H1 (cell line): ENCODE measurements around the gene UBA6. TPM values are rescaled to one million over a fixed set of nuclear protein-coding genes. Genes with fewer than 3 reads are reported as not detected.

Experiments used
- CTCF ChIA-PET: fragments of 300-600 bp; sonication (Branson Sonifier 250); formaldehyde crosslinking; loops from one replicate; lab custom pipeline; 2021; ENCODE audit not compliant: partially characterized antibody; lab: Charles Lee
- POLR2A ChIA-PET: fragments of 300-600 bp; sonication (Branson Sonifier 250); formaldehyde crosslinking; loops from one replicate; lab custom pipeline; 2021; ENCODE audit warnings: inconsistent platforms; ENCODE audit not compliant: partially characterized antibody; lab: Charles Lee
- DNase-seq, 2 experiments: peaks; one replicate each; pipeline versions ENCODE4 v3.0.0 to v3.0.0-alpha.2; 2010 to 2022; ENCODE audit warnings: low spot score in 2 of 2, low read depth in 1 of 2, mixed read lengths in 1 of 2
- FAIRE-seq: peaks from 2 replicates; lab custom pipeline; 2011; peaks lifted over from hg19 to GRCh38; lab: Jason Lieb, UNC
- H2AFZ ChIP-seq: 2 replicates; pipeline ENCODE4 v1.8.1; 2012; ENCODE audit warnings: low read length, inconsistent platforms
- H2AK5ac ChIP-seq: 2 replicates; pipeline ENCODE4 v1.6.1; 2013; ENCODE audit warnings: low read depth, low read length
- H2BK120ac ChIP-seq: replicated peaks from 2 replicates; pipeline ENCODE3; 2013; ENCODE audit warnings: low read depth, low read length, inconsistent platforms
- H2BK12ac ChIP-seq: 2 replicates; pipeline ENCODE4 v1.6.1; 2013; ENCODE audit warnings: low read depth, low read length
- H2BK15ac ChIP-seq: 2 replicates; pipeline ENCODE4 v1.6.1; 2013; ENCODE audit warnings: low read length
- H2BK20ac ChIP-seq: 2 replicates; pipeline ENCODE4 v1.6.1; 2013; ENCODE audit warnings: low read length
- H2BK5ac ChIP-seq: 2 replicates; pipeline ENCODE4 v1.6.1; 2013; ENCODE audit warnings: low read depth, low read length
- H3K14ac ChIP-seq: 2 replicates; pipeline ENCODE4 v1.6.1; 2013; ENCODE audit warnings: inconsistent platforms; ENCODE audit not compliant: insufficient read length
- H3K18ac ChIP-seq: 2 replicates; pipeline ENCODE4 v1.6.1; 2013; ENCODE audit warnings: low read length; ENCODE audit errors: extremely low read depth
- H3K23ac ChIP-seq: 2 replicates; pipeline ENCODE4 v1.6.1; 2013; ENCODE audit warnings: inconsistent platforms; ENCODE audit not compliant: insufficient read length
- H3K23me2 ChIP-seq: 2 replicates; pipeline ENCODE4 v1.6.1; 2013; ENCODE audit warnings: low read depth, low read length
- H3K27ac ChIP-seq: 2 replicates; pipeline ENCODE4 v1.6.1; 2011; ENCODE audit warnings: low read depth, low read length, inconsistent platforms
- H3K27me3 ChIP-seq, 4 experiments: replicated peaks in 1 of 4; 1 replicate in 1 of 4; 2 replicates in 3 of 4; pipeline versions ENCODE4 v1.6.1 to v1.8.1; 2011 to 2013; ENCODE audit warnings: low read length in 3 of 4, mild to moderate bottlenecking in 3 of 4, inconsistent platforms in 2 of 4, mixed read lengths in 2 of 4, moderate library complexity in 1 of 4; ENCODE audit not compliant: control insufficient read depth in 3 of 4, insufficient read depth in 3 of 4; ENCODE audit errors: extremely low read depth in 1 of 4
- H3K36me3 ChIP-seq, 4 experiments: 2 replicates each; pipeline versions ENCODE4 v1.6.1 to v1.8.1; 2011 to 2013; ENCODE audit warnings: mild to moderate bottlenecking in 4 of 4, low read length in 3 of 4, moderate library complexity in 2 of 4, control low read depth in 1 of 4, inconsistent platforms in 1 of 4; ENCODE audit not compliant: insufficient read depth in 4 of 4, control insufficient read depth in 2 of 4
- H3K4ac ChIP-seq: replicated peaks from 2 replicates; pipeline ENCODE3; 2013; ENCODE audit warnings: low read length, low read depth, mixed read lengths, inconsistent platforms; ENCODE audit not compliant: insufficient read length
- H3K4me1 ChIP-seq, 4 experiments: replicated peaks in 1 of 4; 1 replicate in 1 of 4; 2 replicates in 3 of 4; pipeline versions ENCODE4 v1.6.1 to v1.8.1; 2011 to 2013; ENCODE audit warnings: low read length in 3 of 4, inconsistent platforms in 2 of 4, mixed read lengths in 1 of 4; ENCODE audit not compliant: insufficient read depth in 4 of 4, control insufficient read depth in 3 of 4
- H3K4me2 ChIP-seq, 2 experiments: 2 replicates each; pipeline versions ENCODE4 v1.6.1 to v1.8.1; 2011 to 2013; ENCODE audit warnings: low read depth in 2 of 2, low read length in 2 of 2, control low read depth in 1 of 2, inconsistent platforms in 1 of 2, mild to moderate bottlenecking in 1 of 2; ENCODE audit not compliant: insufficient read depth in 1 of 2
- H3K4me3 ChIP-seq, 4 experiments: fragments of 200-600, 300-600 bp in 1 of 4; sonication (generic), shearing (Covaris generic), sonication (Bioruptor Twin) in 1 of 4; 2 replicates each; pipeline versions ENCODE4 v1.5.1 to v1.8.1; 2011 to 2016; ENCODE audit warnings: low read length in 4 of 4, low read depth in 3 of 4, control low read depth in 2 of 4, inconsistent platforms in 2 of 4, mild to moderate bottlenecking in 2 of 4, mixed read lengths in 1 of 4, moderate library complexity in 1 of 4; ENCODE audit not compliant: insufficient read depth in 2 of 4; ENCODE audit errors: extremely low read depth in 1 of 4
- H3K56ac ChIP-seq: replicated peaks from 2 replicates; pipeline ENCODE3; 2013; ENCODE audit warnings: low read depth, mild to moderate bottlenecking, mixed read lengths, low read length, inconsistent platforms; ENCODE audit not compliant: insufficient read length
- H3K79me1 ChIP-seq: 2 replicates; pipeline ENCODE4 v1.6.1; 2013; ENCODE audit warnings: low read depth, low read length, control low read depth
- H3K79me2 ChIP-seq, 2 experiments: 2 replicates each; pipeline versions ENCODE4 v1.6.1 to v1.8.1; 2012 to 2013; ENCODE audit warnings: low read length in 2 of 2, mild to moderate bottlenecking in 2 of 2, inconsistent platforms in 1 of 2; ENCODE audit not compliant: insufficient read depth in 2 of 2, control insufficient read depth in 1 of 2
- H3K9ac ChIP-seq, 4 experiments: replicated peaks in 1 of 4; 1 replicate in 1 of 4; 2 replicates in 3 of 4; pipeline versions ENCODE4 v1.6.1 to v1.8.1; 2011 to 2013; ENCODE audit warnings: low read depth in 3 of 4, low read length in 3 of 4, control low read depth in 2 of 4, mild to moderate bottlenecking in 2 of 4, moderate library complexity in 2 of 4, inconsistent platforms in 1 of 4; ENCODE audit errors: extremely low read depth in 1 of 4
- H3K9me3 ChIP-seq, 2 experiments: 2 replicates each; pipeline versions ENCODE4 v1.6.1 to v1.8.1; 2012 to 2013; ENCODE audit warnings: mild to moderate bottlenecking in 2 of 2, moderate library complexity in 2 of 2, control low read depth in 1 of 2, inconsistent platforms in 1 of 2, low read depth in 1 of 2, low read length in 1 of 2, mixed read lengths in 1 of 2; ENCODE audit not compliant: insufficient read depth in 2 of 2
- H4K20me1 ChIP-seq, 2 experiments: replicated peaks in 1 of 2; 2 replicates each; pipeline versions ENCODE3 to v1.8.1; 2011 to 2013; ENCODE audit warnings: inconsistent platforms in 2 of 2, low read length in 2 of 2, mild to moderate bottlenecking in 1 of 2; ENCODE audit not compliant: insufficient read depth in 2 of 2, control insufficient read depth in 1 of 2
- H4K5ac ChIP-seq: 2 replicates; pipeline ENCODE4 v1.6.1; 2013; ENCODE audit warnings: low read length, low read depth, mixed read lengths, inconsistent platforms; ENCODE audit not compliant: insufficient read length
- H4K8ac ChIP-seq: 2 replicates; pipeline ENCODE4 v1.8.0; 2013; ENCODE audit warnings: mild to moderate bottlenecking, moderate library complexity, low read length, inconsistent platforms; ENCODE audit not compliant: insufficient read depth; ENCODE audit errors: extremely low read depth
- H4K91ac ChIP-seq: replicated peaks from 2 replicates; pipeline ENCODE3; 2013; ENCODE audit warnings: low read length, mixed read lengths, inconsistent platforms; ENCODE audit not compliant: insufficient read length
- ATF2 ChIP-seq: IDR thresholded peaks from 2 replicates; pipeline ENCODE4 v1.6.1; 2012; ENCODE audit warnings: low read length, inconsistent platforms
- BACH1 ChIP-seq: IDR thresholded peaks from 2 replicates; pipeline ENCODE4 v1.6.1; 2012; ENCODE audit warnings: low read length, improper control_type of control experiment
- CTCF ChIP-seq, 3 experiments: IDR thresholded peaks; 1 replicate in 2 of 3; 2 replicates in 1 of 3; pipeline versions ENCODE4 v1.5.1 to v1.6.1; 2011; ENCODE audit warnings: low read length in 3 of 3, mild to moderate bottlenecking in 3 of 3, inconsistent platforms in 2 of 3, low read depth in 1 of 3, moderate library complexity in 1 of 3; ENCODE audit not compliant: insufficient read depth in 1 of 3; ENCODE audit errors: control extremely low read depth in 1 of 3
- FOSL1 ChIP-seq: IDR thresholded peaks from 2 replicates; pipeline ENCODE4 v1.6.1; 2011; ENCODE audit warnings: mild to moderate bottlenecking, low read depth, low read length, moderate library complexity; ENCODE audit not compliant: insufficient read depth
- KDM4A ChIP-seq: IDR thresholded peaks from one replicate; pipeline ENCODE4 v1.7.1; 2012; ENCODE audit warnings: low read depth, mild to moderate bottlenecking, moderate library complexity, low read length, inconsistent platforms; ENCODE audit not compliant: severe bottlenecking
- TAF7 ChIP-seq: optimal IDR thresholded peaks from 2 replicates; pipeline ENCODE3; 2011; ENCODE audit warnings: low read depth, mild to moderate bottlenecking, inconsistent platforms, low read length, moderate library complexity, borderline replicate concordance
- TEAD4 ChIP-seq: IDR thresholded peaks from 2 replicates; pipeline ENCODE4 v1.6.1; 2012; ENCODE audit warnings: low read depth, low read length, inconsistent platforms, mixed read lengths
- USF2 ChIP-seq: IDR thresholded peaks from 2 replicates; pipeline ENCODE4 v1.6.1; 2011; ENCODE audit warnings: low read length, improper control_type of control experiment
- WGBS, 2 experiments: shearing (Covaris generic) in 1 of 2; methylation state at CpG; one replicate each; pipeline versions ENCODE4 v1.1.6 to v1.1.7; 2013 to 2015; ENCODE audit warnings: low lambda C conversion rate in 2 of 2, mixed read lengths in 2 of 2, inconsistent platforms in 1 of 2, low coverage in 1 of 2, missing lambda C conversion rate in 1 of 2; ENCODE audit not compliant: insufficient replicate concordance in 2 of 2, insufficient coverage in 1 of 2, insufficient read length in 1 of 2; ENCODE audit errors: extremely low coverage in 1 of 2, missing lambda C conversion rate in 1 of 2; 5-methylcytosine and 5-hydroxymethylcytosine counted together
- polyA plus RNA-seq, 7 experiments: library from polyadenylated mRNA; depleted of rRNA in 3 of 7; stranded (reverse) in 5 of 7; unstranded in 2 of 7; fragments of >200 nt in 5 of 7; fragments of 200-250 nt in 2 of 7; gene quantifications; 1 replicate in 5 of 7; 2 replicates in 1 of 7; 4 replicates in 1 of 7; pipeline versions ENCODE4 v1.2.1 to v1.2.3, GENCODE V29; 2011 to 2013; ENCODE audit warnings: missing spikeins in 2 of 7, mixed read lengths in 2 of 7
- total RNA-seq: library from RNA; stranded (reverse); fragmentation: NEBNext Ultra II Directional; extraction: Animal tissue kit (Norgen Biotek cat#: 25700); gene quantifications from 2 replicates; pipeline ENCODE4 v1.2.1, GENCODE V29; 2021

The UBA6 gene
- total and polyA plus RNA-seq, 2 of the 8 experiments (the other 6 are each of a cell fraction or from before 2014, with no cell fraction given), result 17.4 to 74.3 TPM

GRCh38 chr4:67685532-67685859, 15.5 kb downstream of the UBA6 start:
- Histone ChIP-seq H4K20me1 (no peaks in the 10 kb centered on the region), H2BK12ac (no peak overlapping the region), H3K36me3 (peaks cover 0 to 17% (median 2%) of the 10 kb centered on the region in 4 experiments; a peak in 2 of 8 replicates), H3K4ac (no peak overlapping the region), H2BK20ac (no peak overlapping the region), H3K9me3 (no peaks in the 10 kb centered on the region), H4K8ac (no peak overlapping the region), H3K4me2 (no peak overlapping the region), H4K5ac (no peak overlapping the region), H3K23ac (no peak overlapping the region), H3K27ac (no peak overlapping the region), H2BK120ac (no peak overlapping the region), H2AFZ (no peak overlapping the region), H2BK15ac (no peak overlapping the region), H3K23me2 (no peaks in the 10 kb centered on the region), H3K9ac (no peak overlapping the region), H2BK5ac (no peak overlapping the region), H2AK5ac (no peak overlapping the region), H3K14ac (no peak overlapping the region), H3K4me3 (no peak overlapping the region), H3K4me1 (no peaks in the 10 kb centered on the region), H3K56ac (no peak overlapping the region), H4K91ac (no peak overlapping the region), H3K79me1 (peaks cover 5% of the 10 kb centered on the region), H3K79me2 (peaks cover 0 to 14% of the 10 kb centered on the region in 2 experiments; a peak in 2 of 4 replicates), H3K18ac (no peak overlapping the region), H3K27me3 (no peaks in the 10 kb centered on the region)
- ChIA-PET CTCF (interaction anchor here (1.0 kb wide), 1 partner anchor 16 kb away, joined by 4 read pairs; the partner anchor contains the start of gene UBA6), POLR2A (no interaction called here)
- no peak for DNase-seq
- no peak for FAIRE-seq
- WGBS, 2 experiments, result 97% methylated on average over 5 of the region's 5 CpGs; no CpG with 5 or more reads in 1 of the 2 experiments
- TF ChIP-seq BACH1 (no peak), USF2 (no peak), CTCF (IDR thresholded peaks at IDR 0.05; ENCODE audit: control extremely low read depth in 1 of 3, insufficient read depth in 1 of 3, low read depth in 1 of 3, low read length in 3 of 3) (no peak), KDM4A (no peak), TAF7 (no peak), ATF2 (no peak), TEAD4 (no peak), FOSL1 (no peak)
